ENCODE data around the gene SDC1.
A peak's percentile ranks its signal among the peaks of the same experiment; 100 is the strongest.
"Not testable (repeated sequence)": the region's sequence is repeated elsewhere in the genome, so short reads cannot be mapped to it uniquely, and the experiment has no call there.

Gene SDC1, protein sequence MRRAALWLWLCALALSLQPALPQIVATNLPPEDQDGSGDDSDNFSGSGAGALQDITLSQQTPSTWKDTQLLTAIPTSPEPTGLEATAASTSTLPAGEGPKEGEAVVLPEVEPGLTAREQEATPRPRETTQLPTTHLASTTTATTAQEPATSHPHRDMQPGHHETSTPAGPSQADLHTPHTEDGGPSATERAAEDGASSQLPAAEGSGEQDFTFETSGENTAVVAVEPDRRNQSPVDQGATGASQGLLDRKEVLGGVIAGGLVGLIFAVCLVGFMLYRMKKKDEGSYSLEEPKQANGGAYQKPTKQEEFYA

GRCh38 chr2:20224716-20225293 is at the start of gene SDC1:
Gene SDC1 (minus strand): TSS chr2:20225130. CDS start chr2:20224867, 263 bp downstream.
- Mint-ChIP-seq H3K9me3 (ENCODE audit: low read depth) (no peaks in the 10 kb centered on the region), H3K4me1 (ENCODE audit: low read depth) (peaks cover 5% of the 10 kb centered on the region), H3K4me3 (peak within 1 kb of the TSS; percentile 70), H3K27ac (no peak within 1 kb of the TSS), H3K27me3 (peaks cover 32% of the 10 kb centered on the region), H3K36me3 (no peaks in the 10 kb centered on the region)

- Mint-ChIP-seq H3K27me3 (no peaks in the 10 kb centered on the region), H3K36me3 (peaks cover 7% of the 10 kb centered on the region), H3K4me3 (no peak overlapping the region), H3K27ac (no peak overlapping the region), H3K9me3 (ENCODE audit: low read depth) (no peaks in the 10 kb centered on the region), H3K4me1 (ENCODE audit: low read depth) (peaks cover 13% of the 10 kb centered on the region)
Observed at GRCh38 chr2:20273042-20273441, 48.1 kb upstream of the SDC1 start.

DNA sequence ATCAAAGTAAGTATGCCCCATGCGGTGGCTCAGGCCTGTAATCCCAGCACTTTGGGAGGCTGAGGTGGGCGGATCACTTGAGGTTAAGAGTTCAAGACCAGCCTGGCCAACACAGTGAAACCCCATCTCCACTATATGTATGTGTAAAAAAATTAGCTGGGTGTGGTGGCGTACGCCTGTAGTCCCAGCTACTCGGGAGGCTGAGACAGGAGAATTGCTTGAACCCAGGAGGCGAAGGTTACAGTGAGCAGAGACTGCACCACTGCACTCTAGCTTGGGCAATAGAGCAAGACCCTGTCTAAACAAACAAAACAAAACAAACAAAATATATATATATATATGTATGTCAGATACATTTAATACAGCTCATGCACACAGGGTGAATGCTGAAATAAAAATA is 43.4 kb upstream of the SDC1 start:
- H3K4me3 Mint-ChIP-seq; H3K9me3 Mint-ChIP-seq (ENCODE audit: low read depth); H3K27ac Mint-ChIP-seq; H3K36me3 Mint-ChIP-seq; H3K27me3 Mint-ChIP-seq: not testable (repeated sequence)
- H3K4me1 Mint-ChIP-seq (ENCODE audit: low read depth) = peaks cover 13% of the 10 kb centered on the region

DNA sequence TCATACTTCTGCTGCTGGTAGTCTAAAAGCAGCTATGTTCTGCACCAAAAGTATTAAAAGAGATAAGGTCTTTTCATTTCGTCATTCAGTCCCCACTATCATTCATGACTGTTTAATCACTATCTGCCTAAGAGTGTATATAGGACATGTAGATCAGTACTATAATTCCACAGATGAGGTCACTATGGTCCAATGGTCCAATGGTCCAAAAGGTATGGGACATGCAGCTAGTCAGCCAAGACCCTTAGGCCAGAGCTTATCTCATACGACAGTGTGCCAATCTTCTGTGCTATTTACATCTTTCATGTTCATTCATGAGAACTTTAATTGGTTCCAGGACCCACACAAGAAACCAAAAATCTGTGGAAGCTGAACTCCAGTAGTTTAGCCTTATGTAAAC is 42.6 kb upstream of the SDC1 start:
- Mint-ChIP-seq H3K27ac (peak overlapping the region; percentile 25), H3K4me1 (ENCODE audit: low read depth) (peaks cover 13% of the 10 kb centered on the region), H3K4me3 (no peak overlapping the region), H3K27me3 (no peaks in the 10 kb centered on the region), H3K36me3 (peaks cover 6% of the 10 kb centered on the region), H3K9me3 (ENCODE audit: low read depth) (no peaks in the 10 kb centered on the region)

DNA sequence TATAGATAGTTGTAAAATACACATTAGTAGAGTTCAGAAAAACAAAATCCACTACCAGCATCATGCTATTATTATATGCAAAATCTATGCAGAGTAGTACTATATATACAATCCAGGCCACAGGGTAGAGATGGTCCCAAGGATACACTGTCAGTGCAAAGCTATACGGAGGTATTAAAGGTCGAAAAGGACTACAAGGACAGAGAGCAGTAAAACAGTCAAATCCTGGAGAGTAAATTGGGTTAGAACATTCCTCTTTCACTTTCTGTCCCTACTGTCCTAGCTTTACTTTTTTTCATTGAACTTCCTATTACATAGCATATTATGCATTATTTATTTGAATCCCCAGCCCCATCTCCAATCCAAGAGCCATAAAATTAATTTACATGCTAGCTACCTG is 39.7 kb upstream of the SDC1 start:
- Mint-ChIP-seq H3K9me3 (ENCODE audit: low read depth) (no peaks in the 10 kb centered on the region), H3K27me3 (no peaks in the 10 kb centered on the region), H3K4me3 (no peak overlapping the region), H3K4me1 (ENCODE audit: low read depth) (peaks cover 13% of the 10 kb centered on the region), H3K27ac (peak overlapping the region; percentile 29), H3K36me3 (peaks cover 6% of the 10 kb centered on the region)

DNA sequence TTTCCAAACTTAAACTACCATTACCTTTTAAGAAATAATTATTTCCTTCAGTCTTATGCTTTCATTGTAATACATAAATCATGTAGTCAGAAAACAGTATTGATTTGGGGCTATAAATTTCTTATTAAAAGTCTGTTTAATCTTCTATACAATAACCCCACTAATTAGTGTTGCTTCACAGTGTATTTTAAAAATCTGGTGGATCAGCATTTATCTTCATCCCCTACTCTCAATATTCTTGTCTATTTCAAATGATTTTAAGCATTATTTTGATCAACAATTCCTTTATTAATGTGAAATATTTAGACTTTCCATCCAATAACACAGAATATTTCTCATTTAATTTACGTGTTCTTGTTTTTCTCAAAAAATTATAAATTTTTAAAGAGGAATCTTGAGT is 32.5 kb upstream of the SDC1 start:
- H3K36me3 Mint-ChIP-seq = peaks cover 3% of the 10 kb centered on the region
- H3K4me3 Mint-ChIP-seq = no peak overlapping the region
- no peaks in the 10 kb centered on the region for H3K9me3 Mint-ChIP-seq (ENCODE audit: low read depth)
- no peaks in the 10 kb centered on the region for H3K27me3 Mint-ChIP-seq
- no peak overlapping the region for H3K27ac Mint-ChIP-seq
- H3K4me1 Mint-ChIP-seq (ENCODE audit: low read depth) = no peaks in the 10 kb centered on the region

DNA sequence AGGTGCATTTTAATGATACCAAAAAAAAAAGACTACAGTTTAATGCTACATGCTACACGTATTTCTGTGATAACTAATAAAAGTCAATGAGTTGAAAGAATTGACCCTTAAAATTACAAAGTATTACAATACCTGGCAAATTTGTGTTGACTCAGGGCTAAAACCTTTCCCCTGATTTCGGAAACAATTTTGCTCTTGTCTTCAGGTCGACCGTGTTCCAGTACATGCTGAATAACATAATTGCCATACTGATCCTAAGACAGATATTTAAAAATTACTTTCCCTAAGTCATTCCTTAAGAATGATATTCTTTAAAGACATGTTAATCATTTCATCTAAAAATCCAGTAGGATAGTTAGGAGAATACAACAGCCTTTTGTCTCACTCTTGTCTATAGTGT is 29.8 kb upstream of the SDC1 start:
- no peaks in the 10 kb centered on the region for H3K9me3 Mint-ChIP-seq (ENCODE audit: low read depth)
- no peaks in the 10 kb centered on the region for H3K27me3 Mint-ChIP-seq
- H3K4me3 Mint-ChIP-seq = no peak overlapping the region
- H3K4me1 Mint-ChIP-seq (ENCODE audit: low read depth) = no peaks in the 10 kb centered on the region
- no peak overlapping the region for H3K27ac Mint-ChIP-seq
- peaks cover 7% of the 10 kb centered on the region for H3K36me3 Mint-ChIP-seq

GRCh38 chr2:20250436-20250835 is 25.5 kb upstream of the SDC1 start:
- Mint-ChIP-seq H3K4me1 (ENCODE audit: low read depth) (no peaks in the 10 kb centered on the region), H3K36me3 (peaks cover 15% of the 10 kb centered on the region), H3K27ac (no peak overlapping the region), H3K9me3 (ENCODE audit: low read depth) (no peaks in the 10 kb centered on the region), H3K4me3 (no peak overlapping the region), H3K27me3 (no peaks in the 10 kb centered on the region)

DNA sequence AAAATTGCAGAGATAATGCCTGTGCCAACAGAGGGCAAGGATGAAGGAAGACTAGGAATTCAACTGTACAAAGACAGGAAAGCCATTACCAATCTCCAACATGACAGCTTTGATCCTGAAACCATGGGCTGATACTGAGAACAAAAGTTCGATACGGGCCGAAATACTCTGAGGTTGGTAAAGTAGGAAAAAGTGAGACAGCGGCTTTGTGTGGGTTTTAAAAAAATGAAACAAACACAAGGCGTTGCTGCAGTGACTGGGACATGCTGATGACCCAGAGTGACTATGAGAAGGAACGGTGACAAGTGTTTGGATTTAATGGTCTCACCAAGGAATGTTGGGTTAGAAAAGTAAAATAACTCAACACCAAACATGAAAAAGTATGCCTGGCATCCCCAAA is 24.2 kb upstream of the SDC1 start:
- Mint-ChIP-seq H3K4me3 (no peak overlapping the region), H3K27me3 (no peaks in the 10 kb centered on the region), H3K36me3 (peaks cover 15% of the 10 kb centered on the region), H3K27ac (peak overlapping the region; percentile 54), H3K4me1 (ENCODE audit: low read depth) (no peaks in the 10 kb centered on the region), H3K9me3 (ENCODE audit: low read depth) (no peaks in the 10 kb centered on the region)

GRCh38 chr2:20247084-20247483 is 22.2 kb upstream of the SDC1 start:
- H3K4me3 Mint-ChIP-seq = no peak overlapping the region
- no peaks in the 10 kb centered on the region for H3K9me3 Mint-ChIP-seq (ENCODE audit: low read depth)
- peaks cover under 1% of the 10 kb centered on the region for H3K4me1 Mint-ChIP-seq (ENCODE audit: low read depth)
- peak overlapping the region; percentile 23 for H3K27ac Mint-ChIP-seq
- no peaks in the 10 kb centered on the region for H3K27me3 Mint-ChIP-seq
- peaks cover 15% of the 10 kb centered on the region for H3K36me3 Mint-ChIP-seq

DNA sequence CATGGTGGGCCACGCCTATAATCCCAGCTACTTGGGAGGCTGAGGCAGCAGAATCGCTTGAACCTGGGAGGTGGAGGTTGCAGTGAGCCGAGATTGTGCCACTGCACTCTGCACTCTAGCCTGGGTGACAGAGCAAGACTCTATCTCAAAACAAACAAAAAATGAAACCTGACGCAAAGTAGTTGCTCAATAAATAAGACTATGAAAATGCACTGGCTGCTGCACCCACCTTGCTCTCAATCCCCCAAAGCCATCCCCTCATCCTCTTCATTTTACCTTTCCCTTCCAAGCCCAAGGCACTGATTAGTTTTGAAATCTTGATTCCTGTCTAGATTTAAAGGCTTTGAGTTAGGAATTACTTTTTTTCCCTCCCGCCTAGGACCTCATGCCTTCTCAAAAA is 18.7 kb upstream of the SDC1 start:
- H3K27me3 Mint-ChIP-seq; H3K4me1 Mint-ChIP-seq (ENCODE audit: low read depth); H3K4me3 Mint-ChIP-seq; H3K9me3 Mint-ChIP-seq (ENCODE audit: low read depth); H3K36me3 Mint-ChIP-seq: not testable (repeated sequence)
- peak overlapping the region; percentile 25 for H3K27ac Mint-ChIP-seq

DNA sequence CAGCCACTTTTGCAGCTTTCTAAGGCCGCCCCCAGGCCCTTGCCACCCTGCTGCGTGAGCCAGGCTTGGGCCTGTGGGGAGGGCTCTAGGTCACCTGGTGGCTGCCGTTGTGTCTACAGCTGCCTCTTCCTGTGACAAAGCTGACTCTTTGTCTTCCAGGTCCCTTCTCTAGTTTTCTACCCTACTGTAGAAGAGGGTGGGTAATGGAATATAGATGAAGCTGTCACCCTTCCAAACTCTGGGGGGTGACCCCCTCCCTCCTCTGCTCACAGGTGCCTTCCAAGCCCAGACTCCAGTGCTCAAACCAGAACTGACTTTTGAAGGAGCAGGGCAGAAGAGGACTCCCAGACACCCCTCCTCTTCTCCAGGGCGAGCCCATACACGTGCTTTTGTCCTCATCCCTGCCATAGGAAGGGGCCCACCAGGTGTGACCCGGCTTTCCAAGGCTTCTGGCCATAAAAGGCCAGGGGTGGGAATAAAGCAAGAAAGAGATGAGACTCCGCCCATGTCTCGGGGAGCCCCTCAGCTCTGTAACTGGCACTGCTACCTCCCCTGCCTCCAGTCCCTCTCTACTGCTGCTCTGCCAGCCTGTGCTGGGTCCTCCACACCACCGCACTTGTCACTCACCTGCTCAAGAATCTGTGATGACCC is 17.9 kb upstream of the SDC1 start:
- peaks cover 8% of the 10 kb centered on the region for H3K4me1 Mint-ChIP-seq (ENCODE audit: low read depth)
- H3K4me3 Mint-ChIP-seq = no peak overlapping the region
- H3K27ac Mint-ChIP-seq = peak overlapping the region; percentile 56
- no peaks in the 10 kb centered on the region for H3K9me3 Mint-ChIP-seq (ENCODE audit: low read depth)
- no peaks in the 10 kb centered on the region for H3K36me3 Mint-ChIP-seq
- H3K27me3 Mint-ChIP-seq = no peaks in the 10 kb centered on the region

GRCh38 chr2:20241973-20242726 is 17.2 kb upstream of the SDC1 start:
- no peaks in the 10 kb centered on the region for H3K27me3 Mint-ChIP-seq
- no peaks in the 10 kb centered on the region for H3K9me3 Mint-ChIP-seq (ENCODE audit: low read depth)
- peak overlapping the region; percentile 53 for H3K4me3 Mint-ChIP-seq
- H3K36me3 Mint-ChIP-seq = no peaks in the 10 kb centered on the region
- peaks cover 8% of the 10 kb centered on the region for H3K4me1 Mint-ChIP-seq (ENCODE audit: low read depth)
- no peak overlapping the region for H3K27ac Mint-ChIP-seq

GRCh38 chr2:20240291-20240690 is 15.4 kb upstream of the SDC1 start:
- not testable (repeated sequence) for H3K27ac Mint-ChIP-seq; H3K4me1 Mint-ChIP-seq (ENCODE audit: low read depth); H3K9me3 Mint-ChIP-seq (ENCODE audit: low read depth); H3K36me3 Mint-ChIP-seq; H3K4me3 Mint-ChIP-seq; H3K27me3 Mint-ChIP-seq

DNA sequence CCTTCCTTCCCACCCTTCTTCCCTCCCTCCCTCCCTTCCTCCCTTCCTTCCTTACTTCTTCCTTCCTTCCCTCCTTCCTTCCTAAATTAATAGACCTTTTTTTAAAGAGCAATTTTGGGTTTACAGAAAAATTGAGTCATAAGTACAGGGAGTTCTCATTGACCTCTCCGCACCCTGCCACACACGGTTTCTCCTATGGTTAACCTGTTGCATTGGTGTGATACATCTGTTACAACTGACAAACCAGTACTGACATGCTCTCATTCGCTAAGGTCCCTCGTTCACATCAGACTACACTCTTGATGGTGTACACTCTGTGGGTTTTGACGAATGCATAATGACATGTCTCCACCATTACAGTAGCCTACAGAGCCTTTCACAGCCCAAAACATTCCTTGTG is 11.6 kb upstream of the SDC1 start:
- no peak overlapping the region for H3K4me3 Mint-ChIP-seq
- H3K27me3 Mint-ChIP-seq = peaks cover 11% of the 10 kb centered on the region
- no peaks in the 10 kb centered on the region for H3K36me3 Mint-ChIP-seq
- H3K9me3 Mint-ChIP-seq (ENCODE audit: low read depth) = no peaks in the 10 kb centered on the region
- no peak overlapping the region for H3K27ac Mint-ChIP-seq
- peaks cover 2% of the 10 kb centered on the region for H3K4me1 Mint-ChIP-seq (ENCODE audit: low read depth)
